Measurements from ENCODE around the gene MSMB. TPM values are rescaled to one million over a fixed set of nuclear protein-coding genes. Genes with fewer than 3 reads are reported as not detected.
"Not testable (repeated sequence)": the region's sequence is repeated elsewhere in the genome, so short reads cannot be mapped to it uniquely, and the experiment has no call there.

Gene MSMB
- polyA plus RNA-seq (2011; rRNA removed): not detected in 2 replicates
- not detected in 2 replicates for polyA minus RNA-seq (2011; rRNA and poly(A)+ RNA removed)

GRCh38 chr10:46046261-46046660 lies at the start of gene MSMB:
Gene MSMB, minus strand, starts transcription at chr10:46046269. Its CDS starts 32 bp downstream, at chr10:46046237.
- Histone ChIP-seq H3K4me3 (ENCODE audit: low read depth, low read length) (no peak within 1 kb of the TSS), H3K27me3 (ENCODE audit: control insufficient read depth, insufficient read depth, low read length) (no peaks in the 10 kb centered on the region), H3K36me3 (ENCODE audit: control insufficient read depth, insufficient read depth, low read length) (no peaks in the 10 kb centered on the region)
- POLR2A ChIA-PET: no interaction called here
- no peak for TF ChIP-seq CTCF (IDR thresholded peaks at IDR 0.05; ENCODE audit: insufficient read depth, low read depth, low read length)
- CTCF ChIA-PET: interaction anchor here (1.1 kb wide), 1 partner anchor 13 kb away, joined by 3 read pairs; no protein-coding TSS in a partner anchor
- no peak for DNase-seq (ENCODE audit: low read depth)

DNA sequence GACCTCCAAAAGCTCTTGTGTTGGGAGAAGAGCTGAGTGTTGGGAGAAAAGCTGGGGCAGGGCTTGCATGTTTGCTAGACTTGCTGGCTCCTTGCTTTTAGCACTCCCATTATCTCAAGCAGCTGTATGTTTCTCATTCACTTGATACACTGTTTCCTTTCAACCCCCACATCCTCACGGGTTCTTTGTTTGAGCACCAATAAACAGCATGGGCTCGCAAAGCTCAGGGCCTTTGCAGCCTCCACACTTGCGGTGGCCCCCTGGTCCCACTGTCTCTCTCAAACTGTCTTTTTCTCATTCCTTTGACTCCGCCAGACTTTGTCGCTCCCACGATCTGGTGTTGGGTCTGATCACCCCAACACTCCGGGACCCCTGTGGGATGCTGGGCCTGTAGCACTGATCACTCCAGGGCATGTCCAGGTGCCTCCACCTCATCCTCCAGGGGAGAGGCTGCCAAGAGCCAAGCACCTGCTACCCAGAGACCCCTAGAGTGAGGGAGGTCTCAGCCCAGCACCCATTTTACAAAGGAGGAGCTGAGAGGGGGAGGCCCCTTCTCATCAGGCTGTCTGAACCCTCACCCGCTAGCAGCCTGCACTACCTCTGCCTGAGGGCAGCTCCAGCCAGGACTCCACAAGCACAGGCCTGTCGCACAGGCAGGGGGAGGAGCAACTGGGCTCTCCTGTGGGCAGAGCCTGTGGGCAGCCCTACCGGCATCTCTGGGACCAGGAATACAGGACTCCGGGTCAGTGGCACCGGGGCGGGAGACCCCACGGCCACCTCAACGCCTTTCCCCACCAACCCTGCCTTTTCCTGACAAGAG lies 49.1 kb upstream of the MSMB start:
- DNase-seq (ENCODE audit: low read depth): no peak
- no peaks in the 10 kb centered on the region for H3K36me3 ChIP-seq (ENCODE audit: control insufficient read depth, insufficient read depth, low read length)
- H3K4me3 ChIP-seq (ENCODE audit: low read depth, low read length): no peak overlapping the region
- ChIA-PET POLR2A (no interaction called here), CTCF (interaction anchor here (0.8 kb wide), 1 partner anchor 12 kb away, joined by 4 read pairs; no protein-coding TSS in a partner anchor)
- no peaks in the 10 kb centered on the region for H3K27me3 ChIP-seq (ENCODE audit: control insufficient read depth, insufficient read depth, low read length)
- TF ChIP-seq CTCF (IDR thresholded peaks at IDR 0.05; ENCODE audit: insufficient read depth, low read depth, low read length): no peak

DNA sequence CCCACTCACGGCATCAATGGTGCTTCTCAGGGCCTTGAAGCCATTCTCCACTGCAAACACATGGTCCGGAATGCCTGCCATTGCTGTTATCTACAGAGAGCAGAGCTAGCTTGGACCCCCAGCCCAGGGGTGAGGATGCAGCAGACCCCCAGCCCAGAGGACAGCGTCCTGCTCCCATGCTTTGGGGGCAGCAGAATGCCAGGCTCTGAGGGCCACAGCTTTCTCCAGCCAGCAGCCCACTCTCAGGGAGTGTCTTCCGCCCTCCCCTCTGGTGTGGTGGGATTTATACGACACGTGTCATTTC lies 48.1 kb upstream of the MSMB start:
- Histone ChIP-seq H3K27me3 (ENCODE audit: control insufficient read depth, insufficient read depth, low read length) (no peaks in the 10 kb centered on the region), H3K4me3 (ENCODE audit: low read depth, low read length) (no peak overlapping the region), H3K36me3 (ENCODE audit: control insufficient read depth, insufficient read depth, low read length) (no peaks in the 10 kb centered on the region)
- no peak for TF ChIP-seq CTCF (IDR thresholded peaks at IDR 0.05; ENCODE audit: insufficient read depth, low read depth, low read length)
- CTCF ChIA-PET: no interaction called here
- POLR2A ChIA-PET: no interaction called here
- no peak for DNase-seq (ENCODE audit: low read depth)

DNA sequence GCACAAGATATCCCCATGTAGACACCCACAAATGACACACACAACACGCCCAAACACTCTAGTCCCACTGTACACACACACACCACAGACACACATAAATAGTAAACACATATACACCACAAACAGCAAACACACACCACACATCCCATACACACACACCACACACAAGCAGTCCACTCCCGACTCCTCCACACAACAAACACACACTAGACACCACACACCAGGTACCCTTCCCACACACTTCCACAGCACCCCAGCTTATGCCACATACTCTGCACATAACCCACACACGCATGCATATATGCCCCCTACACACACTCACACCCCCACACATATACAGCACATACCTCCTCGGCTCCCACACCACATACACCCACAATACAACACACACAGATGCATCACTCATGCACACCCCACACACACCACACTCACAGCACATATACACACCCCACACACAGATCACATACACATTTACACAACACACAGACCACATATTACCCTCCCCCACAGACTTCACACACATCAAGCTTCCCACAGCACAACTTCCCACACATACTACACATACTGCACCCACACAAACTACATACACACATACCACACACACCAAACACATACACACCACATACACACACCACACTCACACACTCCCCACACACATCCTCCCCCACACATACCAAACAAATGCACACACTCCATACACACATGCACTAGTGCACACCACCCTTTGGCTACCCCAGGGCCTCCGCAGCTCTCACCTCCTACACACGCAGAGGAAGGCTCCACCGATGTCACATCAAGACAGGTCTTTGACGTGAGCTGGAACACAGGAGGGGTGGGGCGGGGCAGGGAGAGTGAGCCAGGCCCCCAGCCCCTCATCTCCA lies 47.5 kb upstream of the MSMB start:
- H3K36me3 ChIP-seq (ENCODE audit: control insufficient read depth, insufficient read depth, low read length); DNase-seq (ENCODE audit: low read depth); H3K27me3 ChIP-seq (ENCODE audit: control insufficient read depth, insufficient read depth, low read length); POLR2A ChIA-PET; CTCF ChIA-PET; H3K4me3 ChIP-seq (ENCODE audit: low read depth, low read length): not testable (repeated sequence)

DNA sequence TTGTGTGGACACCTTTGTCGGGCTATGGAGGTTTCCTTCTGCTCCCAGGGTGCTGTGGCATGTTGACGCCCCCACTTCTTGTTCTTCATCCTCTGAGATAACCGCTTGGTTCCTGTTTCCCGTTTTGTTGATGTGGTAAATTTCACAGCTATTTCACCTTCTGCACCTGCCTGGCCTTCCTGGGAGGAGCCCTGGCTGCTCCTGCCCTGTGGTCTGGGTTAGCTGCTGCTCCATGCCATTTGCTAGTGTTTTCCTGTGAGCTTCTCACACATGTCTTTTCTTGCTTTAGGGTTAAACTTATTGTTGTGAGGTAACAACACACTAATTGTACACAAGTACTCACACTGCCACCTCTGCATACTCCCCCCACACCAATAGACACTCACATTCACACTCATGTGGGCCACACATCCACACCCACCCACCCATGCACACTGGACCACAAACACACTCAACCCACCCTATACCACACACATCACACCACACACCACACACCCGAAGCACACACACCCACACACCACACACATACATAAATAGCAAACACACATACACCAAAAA lies 46.5 kb upstream of the MSMB start:
- TF ChIP-seq CTCF (IDR thresholded peaks at IDR 0.05; ENCODE audit: insufficient read depth, low read depth, low read length): no peak
- ChIA-PET POLR2A (no interaction called here), CTCF (no interaction called here)
- Histone ChIP-seq H3K4me3 (ENCODE audit: low read depth, low read length) (no peak overlapping the region), H3K36me3 (ENCODE audit: control insufficient read depth, insufficient read depth, low read length) (no peaks in the 10 kb centered on the region), H3K27me3 (ENCODE audit: control insufficient read depth, insufficient read depth, low read length) (no peaks in the 10 kb centered on the region)
- DNase-seq (ENCODE audit: low read depth): no peak

Data from BJ (cell line).